ENCODE results near the gene RGL2.
"Not testable (repeated sequence)": the region's sequence is repeated elsewhere in the genome, so short reads cannot be mapped to it uniquely, and the experiment has no call there.

Gene RGL2

GRCh38 chr6:33289784-33290315 lies 8.9 kb downstream of the RGL2 start:
- DNase-seq, result no peak

GRCh38 chr6:33288921-33289783 lies 9.6 kb downstream of the RGL2 start, which contains the start of the genes PFDN6 and WDR46:
Gene PFDN6, plus strand, starts transcription at chr6:33289601. Its CDS starts 256 bp downstream, at chr6:33289857.
Gene WDR46, minus strand, starts transcription at chr6:33289239. Its CDS starts 69 bp downstream, at chr6:33289170.
- peak; percentile 73 for DNase-seq

GRCh38 chr6:33288141-33288920 lies 10.4 kb downstream of the RGL2 start:
- no peak for DNase-seq

- DNase-seq, result no peak
Measured at GRCh38 chr6:33286946-33287914, 11.5 kb downstream of the RGL2 start.

- DNase-seq, result not testable (repeated sequence)
Measured at GRCh38 chr6:33285214-33285613, 13.5 kb downstream of the RGL2 start.

GRCh38 chr6:33280539-33280938 lies 18.2 kb downstream of the RGL2 start:
- DNase-seq, result no peak

- DNase-seq, result no peak
Measured at GRCh38 chr6:33279971-33280511, 18.7 kb downstream of the RGL2 start.

- DNase-seq, result no peak
Measured at GRCh38 chr6:33279257-33279695, 19.5 kb downstream of the RGL2 start.

GRCh38 chr6:33278810-33279209 lies 19.9 kb downstream of the RGL2 start:
- no peak for DNase-seq

GRCh38 chr6:33278392-33278741 lies 20.4 kb downstream of the RGL2 start:
- no peak for DNase-seq

- DNase-seq, result no peak
Measured at GRCh38 chr6:33277663-33278391, 20.9 kb downstream of the RGL2 start.

GRCh38 chr6:33276864-33277662 lies 21.7 kb downstream of the RGL2 start, which contains the start of gene B3GALT4:
Gene B3GALT4, plus strand, starts transcription at chr6:33277123. Its CDS starts 297 bp downstream, at chr6:33277420.
- peak; percentile 46 for DNase-seq

GRCh38 chr6:33276581-33276863 lies 22.2 kb downstream of the RGL2 start:
- DNase-seq, result no peak

GRCh38 chr6:33275795-33276580 lies 22.8 kb downstream of the RGL2 start:
- not testable (repeated sequence) for DNase-seq

- DNase-seq, result no peak
Measured at GRCh38 chr6:33273924-33274902, 24.5 kb downstream of the RGL2 start.

GRCh38 chr6:33273129-33273923 lies 25.4 kb downstream of the RGL2 start:
- no peak for DNase-seq
